GM21528 (cell line): ENCODE measurements around the gene BEGAIN.

Experiments
- ATAC-seq: cut with Tn5 transposase; IDR thresholded peaks from one replicate; pipeline ENCODE4 v1.9.1; 2021; ENCODE audit warnings: mild to moderate bottlenecking, moderate library complexity; ENCODE audit not compliant: unreplicated experiment, low FRiP score

BEGAIN gene

GRCh38 chr14:100488057-100488456, 99.2 kb downstream of the BEGAIN start:
- ATAC-seq: no peak

- ATAC-seq: no peak
Observed at GRCh38 chr14:100487304-100487703, 99.9 kb downstream of the BEGAIN start.
